HCT116 (cell line): ENCODE results near the gene CRB1.

Experiments
- CEBPB ChIP-seq: IDR thresholded peaks from 2 replicates; pipeline ENCODE4 v1.6.1; 2012; ENCODE audit warnings: low read depth
- MAX ChIP-seq: IDR thresholded peaks from 2 replicates; pipeline ENCODE4 v1.6.1; 2012
- POLR2A ChIP-seq: IDR thresholded peaks from 2 replicates; pipeline ENCODE4 v1.7.0; 2011; ENCODE audit warnings: borderline replicate concordance; ENCODE audit not compliant: insufficient read depth, insufficient read length; ENCODE audit errors: extremely low read depth
- REST ChIP-seq: IDR thresholded peaks from 2 replicates; pipeline ENCODE4 v1.6.1; 2012; ENCODE audit warnings: low read depth
- SP1 ChIP-seq: IDR thresholded peaks from 2 replicates; pipeline ENCODE4 v1.6.1; 2012; ENCODE audit warnings: low read depth

- TF ChIP-seq POLR2A (no peak), SP1 (no peak), CEBPB (no peak), REST (no peak), MAX (no peak)
Observed at GRCh38 chr1:197247465-197247864, 20.6 kb upstream of the CRB1 start.
